Endothelial cell of umbilical vein (primary cell): ENCODE results near the gene TMEM229B. TPM values are rescaled to one million over a fixed set of nuclear protein-coding genes. Genes with fewer than 3 reads are reported as not detected.

Experiments used
- BruUV-seq: library from RNA; stranded (reverse); fragments of 400-500 nt; replicated peaks from 2 replicates; lab custom pipeline; 2021; lab: Mats Ljungman, UMichigan
- CTCF ChIA-PET: fragments of 300-600, 350-600 bp; sonication (Branson Sonifier 250); formaldehyde crosslinking; loops from one replicate; lab custom pipeline; 2021; ENCODE audit warnings: antibody characterized with exemption, inconsistent platforms; lab: Charles Lee
- POLR2A ChIA-PET: fragments of 300-600, 350-600 bp; sonication (Branson Sonifier 250); formaldehyde crosslinking; loops from one replicate; lab custom pipeline; 2021; ENCODE audit warnings: antibody characterized with exemption, inconsistent platforms; lab: Charles Lee
- DNase-seq: peaks from one replicate; pipeline ENCODE4 v3.0.0-alpha.2; 2011; ENCODE audit warnings: low read depth, low spot score
- FAIRE-seq: peaks from 2 replicates; lab custom pipeline; 2011; peaks lifted over from hg19 to GRCh38; lab: Jason Lieb, UNC
- H2AFZ ChIP-seq: 2 replicates; pipeline ENCODE4 v1.6.0; 2012; ENCODE audit warnings: low read depth, low read length, control low read depth, inconsistent platforms
- H3K27ac ChIP-seq: 2 replicates; pipeline ENCODE4 v1.5.1; 2011; ENCODE audit warnings: low read depth, mild to moderate bottlenecking, control low read depth, low read length, moderate library complexity; ENCODE audit not compliant: insufficient read depth
- H3K27me3 ChIP-seq, 2 experiments: 2 replicates each; pipeline versions ENCODE4 v1.6.0 to v1.6.1; 2011; ENCODE audit warnings: low read length in 2 of 2, mixed read lengths in 1 of 2; ENCODE audit not compliant: control insufficient read depth in 2 of 2, insufficient read depth in 2 of 2
- H3K36me3 ChIP-seq, 2 experiments: 2 replicates in 1 of 2; 3 replicates in 1 of 2; pipeline ENCODE4 v1.5.1; 2011; ENCODE audit warnings: low read length in 2 of 2, mild to moderate bottlenecking in 1 of 2, moderate library complexity in 1 of 2; ENCODE audit not compliant: control insufficient read depth in 2 of 2, insufficient read depth in 2 of 2; ENCODE audit errors: extremely low read depth in 1 of 2
- H3K4me1 ChIP-seq: 3 replicates; pipeline ENCODE4 v1.5.1; 2011; ENCODE audit warnings: mild to moderate bottlenecking, low read length; ENCODE audit not compliant: control insufficient read depth, insufficient read depth; ENCODE audit errors: extremely low read depth
- H3K4me2 ChIP-seq: 2 replicates; pipeline ENCODE4 v1.6.1; 2011; ENCODE audit warnings: low read length, control low read depth, mixed read lengths; ENCODE audit not compliant: insufficient read depth
- H3K4me3 ChIP-seq, 3 experiments: fragments of 200-600 bp in 1 of 3; sonication (generic), shearing (Covaris generic) in 1 of 3; replicated peaks in 1 of 3; 2 replicates each; pipeline ENCODE4 v1.5.1; 2011 to 2016; ENCODE audit warnings: control low read depth in 3 of 3, low read length in 3 of 3, mild to moderate bottlenecking in 2 of 3, inconsistent platforms in 1 of 3, low read depth in 1 of 3, moderate library complexity in 1 of 3; ENCODE audit not compliant: insufficient read depth in 1 of 3
- H3K79me2 ChIP-seq: 2 replicates; pipeline ENCODE4 v1.6.0; 2012; ENCODE audit warnings: low read length, inconsistent platforms; ENCODE audit not compliant: control insufficient read depth, insufficient read depth
- H3K9ac ChIP-seq: replicated peaks from 2 replicates; pipeline ENCODE3; 2011; ENCODE audit warnings: low read length, control low read depth; ENCODE audit not compliant: insufficient read depth; ENCODE audit errors: extremely low read depth
- H3K9me1 ChIP-seq: replicated peaks from 3 replicates; pipeline ENCODE4 v1.6.0; 2011; ENCODE audit warnings: mild to moderate bottlenecking, low read length; ENCODE audit not compliant: control insufficient read depth, insufficient read depth; ENCODE audit errors: extremely low read depth
- H3K9me3 ChIP-seq: replicated peaks from 2 replicates; pipeline ENCODE4 v1.5.1; 2012; ENCODE audit warnings: low read length, inconsistent platforms; ENCODE audit not compliant: control insufficient read depth, insufficient read depth
- H4K20me1 ChIP-seq: replicated peaks from 2 replicates; pipeline ENCODE3; 2011; ENCODE audit warnings: mild to moderate bottlenecking, low read length; ENCODE audit not compliant: control insufficient read depth, insufficient read depth; ENCODE audit errors: extremely low read depth
- CTCF ChIP-seq, 2 donors: IDR thresholded peaks; 1 replicate in 1 of 2; 2 replicates in 1 of 2; pipeline ENCODE4 v1.5.1; 2011; ENCODE audit warnings: low read length in 2 of 2, mild to moderate bottlenecking in 2 of 2, moderate library complexity in 2 of 2, control low read depth in 1 of 2, inconsistent platforms in 1 of 2, low read depth in 1 of 2; ENCODE audit not compliant: insufficient read depth in 1 of 2; ENCODE audit errors: extremely low read depth in 1 of 2
- EZH2 ChIP-seq: IDR thresholded peaks from 2 replicates; pipeline ENCODE4 v1.6.1; 2012; ENCODE audit warnings: borderline replicate concordance, low read depth, mild to moderate bottlenecking, moderate library complexity, low read length, inconsistent platforms; ENCODE audit not compliant: severe bottlenecking
- FOS ChIP-seq: IDR thresholded peaks from 2 replicates; pipeline ENCODE4 v1.6.1; 2011; ENCODE audit warnings: mild to moderate bottlenecking, low read length, moderate library complexity, borderline replicate concordance; ENCODE audit not compliant: insufficient read depth
- GATA2 ChIP-seq: IDR thresholded peaks from 2 replicates; pipeline ENCODE4 v1.7.0; 2011; ENCODE audit warnings: low read depth, mild to moderate bottlenecking, moderate library complexity, mixed read lengths, low read length; ENCODE audit not compliant: insufficient read length, insufficient read depth
- JUN ChIP-seq: IDR thresholded peaks from 2 replicates; pipeline ENCODE4 v1.6.1; 2011; ENCODE audit warnings: borderline replicate concordance, low read depth; ENCODE audit not compliant: insufficient read length, insufficient read depth
- MYC ChIP-seq: IDR thresholded peaks from one replicate; pipeline ENCODE4 v1.6.1; 2011; ENCODE audit warnings: mild to moderate bottlenecking, low read depth, low read length
- POLR2A ChIP-seq: IDR thresholded peaks from 2 replicates; pipeline ENCODE4 v1.6.1; 2012; ENCODE audit warnings: low read depth, mild to moderate bottlenecking, control low read depth, low read length
- POLR2AphosphoS5 ChIP-seq: IDR thresholded peaks from 2 replicates; pipeline ENCODE4 v1.6.1; 2012; ENCODE audit warnings: low read depth, mild to moderate bottlenecking, control low read depth, low read length, moderate library complexity; ENCODE audit not compliant: insufficient read depth
- dilution Hi-C: fragments of 300-500 bp; cut with MboI; formaldehyde crosslinking; loops from one replicate; pipeline ENCODE4 v1.15.0; 2019; ENCODE audit warnings: low sequenced_read_pairs; ENCODE audit not compliant: extremely low pct_ligation_motif_present
- intact Hi-C: fragments of 100-400 bp; cut with micrococcal nuclease; formaldehyde crosslinking; loops from one replicate; pipeline ENCODE4 v1.10.0; 2022
- polyA plus RNA-seq, 4 experiments: library from polyadenylated mRNA; depleted of rRNA in 3 of 4; stranded (reverse) in 3 of 4; unstranded in 1 of 4; fragments of >200 nt; gene quantifications; 2 replicates each; pipeline versions ENCODE4 v1.2.1 to v1.2.3, GENCODE V29; 2011 to 2012; ENCODE audit warnings: missing spikeins in 1 of 4
- total RNA-seq: library from RNA; stranded (reverse); gene quantifications from 2 replicates; pipeline ENCODE4 v1.2.3, GENCODE V29; 2021
- TF ChIP-seq, protein P1 (sequence below): IDR thresholded peaks from 2 replicates; pipeline ENCODE4 v1.6.1; 2011; ENCODE audit not compliant: insufficient read depth, insufficient read length

TMEM229B gene
- total and polyA plus RNA-seq, 2 donors (not counting 3 experiments of a cell fraction or from before 2014, with no cell fraction given): 0.03 TPM; not detected in 1

DNA sequence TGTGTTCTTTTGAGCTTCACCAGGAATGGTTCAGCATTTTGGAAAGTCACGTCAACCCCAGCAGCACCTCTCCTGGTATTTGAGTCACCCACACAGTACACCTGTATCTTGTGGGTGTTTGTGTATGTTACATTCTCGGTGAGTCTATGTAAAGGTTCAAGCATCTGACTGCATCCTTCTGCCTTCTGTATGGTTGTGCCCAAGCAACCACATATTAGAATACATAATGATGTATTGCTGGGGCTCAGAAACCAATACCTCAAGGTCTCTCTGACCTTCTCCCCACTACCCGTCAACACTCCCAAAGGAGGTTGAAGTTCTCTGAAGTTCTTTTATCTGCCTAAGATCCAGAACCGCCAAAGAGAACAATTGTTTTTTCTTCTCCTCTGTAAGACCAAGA lies 9.2 kb upstream of the TMEM229B start:
- FAIRE-seq (no peak), DNase-seq (no peak)
- TF ChIP-seq GATA2 (no peak), JUN (no peak), EZH2 (no peak), CTCF (IDR thresholded peaks at IDR 0.05; ENCODE audit: extremely low read depth in 1 of 2, insufficient read depth in 1 of 2, low read depth in 1 of 2, low read length in 2 of 2) (no peak), MYC (no peak), POLR2A (no peak), FOS (no peak), POLR2AphosphoS5 (no peak)
- TF ChIP-seq, protein P1, sequence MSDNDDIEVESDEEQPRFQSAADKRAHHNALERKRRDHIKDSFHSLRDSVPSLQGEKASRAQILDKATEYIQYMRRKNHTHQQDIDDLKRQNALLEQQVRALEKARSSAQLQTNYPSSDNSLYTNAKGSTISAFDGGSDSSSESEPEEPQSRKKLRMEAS: no peak
- dilution Hi-C loops (no loop called here), intact Hi-C loops (loop anchor here (1.0 kb wide), 1 partner anchor 30 kb away; no protein-coding TSS in a partner anchor)
- Histone ChIP-seq H3K4me3 (no peak overlapping the region), H3K9me1 (no peaks in the 10 kb centered on the region), H2AFZ (no peak overlapping the region), H3K27ac (no peak overlapping the region), H3K27me3 (no peaks in the 10 kb centered on the region), H3K9me3 (peaks cover 3% of the 10 kb centered on the region), H3K9ac (no peak overlapping the region), H3K79me2 (no peaks in the 10 kb centered on the region), H4K20me1 (no peaks in the 10 kb centered on the region), H3K36me3 (no peaks in the 10 kb centered on the region), H3K4me1 (no peaks in the 10 kb centered on the region), H3K4me2 (no peak overlapping the region)
- no TSS peak for BruUV-seq
- POLR2A ChIA-PET: no interaction called here
- CTCF ChIA-PET: no interaction called here
